Esophagus muscularis mucosa (tissue), 3 donors: Measurements from ENCODE around the gene TTYH2.

ENCODE experiments used
- CTCF ChIP-seq, 3 experiments: fragments of 200-600 bp in 2 of 3; fragments of 450-650 bp in 1 of 3; sonication (generic) in 2 of 3; IDR thresholded peaks; one replicate each; pipeline ENCODE4 v1.5.1; 2017 to 2019; ENCODE audit warnings: antibody characterized with exemption in 3 of 3, mild to moderate bottlenecking in 2 of 3, moderate library complexity in 1 of 3
- POLR2AphosphoS5 ChIP-seq, 2 donors: sonication (generic); formaldehyde crosslinking; IDR thresholded peaks; one replicate each; pipeline ENCODE4 v1.6.1; 2017; ENCODE audit warnings: antibody characterized with exemption in 2 of 2

GRCh38 chr17:74228306-74228978, 15.1 kb downstream of the TTYH2 start:
- TF ChIP-seq POLR2AphosphoS5 (IDR thresholded peaks at IDR 0.05) (no peak), CTCF (IDR thresholded peaks at IDR 0.05) (no peak)
